Neutrophil (primary cell): ENCODE data around the gene OLFML2B.

Experiments used
- H3K27ac ChIP-seq: fragments of 200-600 bp; sonication (generic); 2 replicates; pipeline ENCODE4 v1.5.1; 2016; ENCODE audit warnings: mild to moderate bottlenecking, moderate library complexity
- H3K27me3 ChIP-seq: fragments of 200-600 bp; sonication (generic); 2 replicates; pipeline ENCODE4 v1.6.0; 2016; ENCODE audit warnings: mild to moderate bottlenecking
- H3K36me3 ChIP-seq: fragments of 200-600 bp; sonication (generic); 2 replicates; pipeline ENCODE4 v1.5.1; 2017
- H3K4me1 ChIP-seq, 2 experiments: fragments of 200-600 bp in 1 of 2; sonication (generic) in 1 of 2; 1 replicate in 1 of 2; 2 replicates in 1 of 2; pipeline versions ENCODE4 v1.5.1 to v1.6.1; 2013 to 2016; ENCODE audit warnings: low read depth in 1 of 2, low read length in 1 of 2, mild to moderate bottlenecking in 1 of 2, moderate library complexity in 1 of 2; ENCODE audit not compliant: control insufficient read depth in 1 of 2, insufficient read depth in 1 of 2
- H3K4me3 ChIP-seq, 2 experiments: fragments of 200-600 bp in 1 of 2; sonication (generic) in 1 of 2; 1 replicate in 1 of 2; 2 replicates in 1 of 2; pipeline ENCODE4 v1.5.1; 2013 to 2016; ENCODE audit warnings: low read depth in 1 of 2, low read length in 1 of 2, mild to moderate bottlenecking in 1 of 2, moderate library complexity in 1 of 2
- H3K9me3 ChIP-seq: fragments of 200-600 bp; sonication (generic); 2 replicates; pipeline ENCODE4 v1.5.1; 2016
- TF ChIP-seq, protein P1 (sequence below): fragments of 200-600 bp; sonication (generic); IDR thresholded peaks from 2 replicates; pipeline ENCODE4 v1.5.1; 2016; ENCODE audit warnings: antibody characterized with exemption

The OLFML2B gene

DNA sequence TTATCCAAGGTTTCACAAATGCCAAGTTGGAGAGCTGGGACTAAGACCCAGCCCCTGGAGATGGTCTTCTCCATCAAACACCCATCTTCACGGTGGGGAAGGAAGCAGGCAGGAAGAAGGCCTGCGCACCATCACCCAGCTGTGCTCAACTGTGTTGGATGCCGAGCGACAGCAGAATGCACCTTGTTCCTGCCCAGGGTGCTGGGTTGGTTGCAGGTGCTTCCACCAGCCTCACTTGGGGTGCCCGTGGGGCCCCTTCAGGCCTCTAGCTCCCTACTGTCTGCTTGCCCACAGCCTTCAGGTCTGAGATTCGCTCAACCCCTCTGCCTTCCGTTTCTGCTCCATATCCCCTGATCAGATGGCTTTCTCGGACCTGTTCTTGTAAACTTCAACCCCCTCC is 42.5 kb downstream of the OLFML2B start:
- Histone ChIP-seq H3K4me1 (peaks cover 0 to 1% of the 10 kb centered on the region in 2 experiments), H3K9me3 (no peaks in the 10 kb centered on the region), H3K36me3 (no peaks in the 10 kb centered on the region), H3K4me3 (no peak overlapping the region), H3K27me3 (no peaks in the 10 kb centered on the region), H3K27ac (no peak overlapping the region)
- TF ChIP-seq, protein P1, sequence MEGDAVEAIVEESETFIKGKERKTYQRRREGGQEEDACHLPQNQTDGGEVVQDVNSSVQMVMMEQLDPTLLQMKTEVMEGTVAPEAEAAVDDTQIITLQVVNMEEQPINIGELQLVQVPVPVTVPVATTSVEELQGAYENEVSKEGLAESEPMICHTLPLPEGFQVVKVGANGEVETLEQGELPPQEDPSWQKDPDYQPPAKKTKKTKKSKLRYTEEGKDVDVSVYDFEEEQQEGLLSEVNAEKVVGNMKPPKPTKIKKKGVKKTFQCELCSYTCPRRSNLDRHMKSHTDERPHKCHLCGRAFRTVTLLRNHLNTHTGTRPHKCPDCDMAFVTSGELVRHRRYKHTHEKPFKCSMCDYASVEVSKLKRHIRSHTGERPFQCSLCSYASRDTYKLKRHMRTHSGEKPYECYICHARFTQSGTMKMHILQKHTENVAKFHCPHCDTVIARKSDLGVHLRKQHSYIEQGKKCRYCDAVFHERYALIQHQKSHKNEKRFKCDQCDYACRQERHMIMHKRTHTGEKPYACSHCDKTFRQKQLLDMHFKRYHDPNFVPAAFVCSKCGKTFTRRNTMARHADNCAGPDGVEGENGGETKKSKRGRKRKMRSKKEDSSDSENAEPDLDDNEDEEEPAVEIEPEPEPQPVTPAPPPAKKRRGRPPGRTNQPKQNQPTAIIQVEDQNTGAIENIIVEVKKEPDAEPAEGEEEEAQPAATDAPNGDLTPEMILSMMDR: no peak

DNA sequence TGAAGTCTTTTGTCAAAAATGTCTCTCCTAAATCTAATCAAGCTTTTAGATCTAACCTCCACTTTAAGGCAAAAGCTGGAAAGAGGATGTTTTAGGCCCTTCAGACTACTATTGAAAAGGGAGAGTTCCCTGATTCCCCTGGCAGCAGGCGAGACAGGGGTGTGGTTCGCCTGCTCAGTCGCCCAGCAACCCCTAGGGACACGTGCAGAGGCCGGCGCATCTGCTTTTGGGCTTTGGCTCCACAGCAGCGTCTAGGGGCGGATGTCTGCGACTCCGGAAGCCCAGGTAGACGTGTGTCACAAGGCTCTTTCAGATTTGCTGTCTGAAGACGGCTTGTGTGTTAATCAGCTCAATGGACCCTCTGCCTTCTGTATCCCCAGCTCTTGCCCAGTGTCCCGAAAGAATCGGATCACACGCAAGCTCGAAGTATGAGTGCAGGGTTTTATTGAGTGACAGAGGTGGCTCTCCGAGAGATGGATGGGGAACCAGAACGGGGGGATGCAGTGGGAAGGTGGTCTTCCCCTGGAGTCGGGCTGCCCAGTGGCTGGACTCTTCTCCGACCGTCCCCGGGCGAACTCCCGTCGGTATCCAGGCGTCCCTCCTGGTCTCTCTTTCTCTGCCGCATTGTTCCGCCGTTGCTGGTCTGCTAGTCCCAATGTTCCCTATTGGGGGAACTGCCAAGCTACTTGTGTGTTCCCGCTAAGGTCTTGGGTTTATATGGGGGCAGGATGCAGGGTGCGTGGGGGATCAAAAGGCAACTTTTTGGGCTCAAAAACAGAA is 45.5 kb downstream of the OLFML2B start:
- Histone ChIP-seq H3K4me1 (peaks cover 8 to 9% of the 10 kb centered on the region in 2 experiments), H3K4me3 (no peak overlapping the region), H3K36me3 (no peaks in the 10 kb centered on the region), H3K27ac (no peak overlapping the region), H3K27me3 (no peaks in the 10 kb centered on the region), H3K9me3 (no peaks in the 10 kb centered on the region)
- TF ChIP-seq, protein P1: no peak

DNA sequence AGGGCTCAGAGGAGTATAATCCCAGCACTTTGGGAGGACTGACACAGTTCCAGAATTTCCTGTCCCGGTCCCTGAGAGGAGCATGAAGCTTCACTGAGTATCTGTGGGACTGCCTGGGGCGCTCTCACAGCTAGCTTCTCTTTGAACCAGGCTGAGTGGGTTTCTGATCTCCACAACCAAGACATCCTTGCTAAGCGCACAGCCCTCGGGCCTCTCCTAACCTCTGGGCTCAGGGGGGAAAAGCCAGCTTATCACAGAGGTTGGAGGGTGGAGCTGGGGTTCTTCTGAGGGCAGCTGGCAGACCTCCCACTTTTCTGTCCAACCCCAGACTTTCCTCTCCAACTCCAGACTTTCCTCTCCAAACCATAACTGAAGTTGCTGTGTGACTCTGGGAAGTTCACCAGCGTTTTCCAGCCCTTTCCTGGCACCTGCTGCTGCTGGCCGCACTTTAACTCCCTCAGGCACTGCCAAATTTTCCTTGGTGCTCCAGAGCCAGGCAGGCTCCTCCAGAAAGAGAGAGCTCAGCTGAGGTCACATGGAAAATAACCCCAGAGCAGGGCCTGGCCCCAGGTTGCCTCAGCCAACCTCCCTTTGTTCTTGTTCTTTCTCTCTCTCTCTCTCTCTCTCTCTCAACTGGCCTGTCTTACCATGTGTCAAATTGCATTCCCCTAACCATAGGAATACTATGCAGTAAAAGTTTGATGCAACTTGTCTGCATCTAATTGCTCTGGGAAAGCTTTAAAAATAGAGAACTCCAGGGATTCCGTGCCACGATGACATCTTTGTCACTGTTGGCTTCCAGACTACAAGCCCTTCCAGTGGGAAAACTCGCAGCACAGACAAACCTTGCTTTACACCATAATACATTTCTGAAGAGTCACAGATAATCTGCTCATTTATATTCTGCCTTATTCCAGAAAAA is 49.5 kb downstream of the OLFML2B start:
- no peaks in the 10 kb centered on the region for H3K9me3 ChIP-seq
- H3K4me3 ChIP-seq: no peak overlapping the region
- TF ChIP-seq, protein P1: no peak
- H3K27me3 ChIP-seq: no peaks in the 10 kb centered on the region
- no peaks in the 10 kb centered on the region for H3K36me3 ChIP-seq
- peaks cover 8 to 13% of the 10 kb centered on the region in 2 experiments for H3K4me1 ChIP-seq
- no peak overlapping the region for H3K27ac ChIP-seq

DNA sequence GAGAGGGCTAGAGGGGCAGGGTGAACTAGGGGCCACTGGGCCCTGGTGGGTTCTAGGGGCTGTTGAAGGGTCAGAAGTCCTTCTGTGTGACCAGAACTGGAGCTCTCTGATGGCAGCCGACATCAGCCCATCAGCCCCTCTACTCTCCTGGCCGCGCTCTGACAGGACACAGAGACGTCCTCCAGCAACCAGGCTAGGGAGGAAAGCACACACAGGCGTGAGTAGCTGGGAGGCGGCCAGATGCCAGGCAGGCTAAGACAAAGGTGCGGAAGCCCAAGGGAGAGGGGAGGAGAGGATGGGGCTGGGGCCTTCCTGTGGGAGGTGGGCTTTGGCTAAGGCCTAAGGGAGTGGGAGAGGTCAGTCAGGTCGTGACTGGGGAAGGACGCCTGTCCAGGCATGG is 50.8 kb downstream of the OLFML2B start:
- peaks cover 8 to 13% of the 10 kb centered on the region in 2 experiments for H3K4me1 ChIP-seq
- H3K27me3 ChIP-seq: no peaks in the 10 kb centered on the region
- H3K4me3 ChIP-seq: no peak overlapping the region
- H3K9me3 ChIP-seq: no peaks in the 10 kb centered on the region
- peaks cover 1% of the 10 kb centered on the region for H3K36me3 ChIP-seq
- no peak overlapping the region for H3K27ac ChIP-seq
- TF ChIP-seq, protein P1: no peak

DNA sequence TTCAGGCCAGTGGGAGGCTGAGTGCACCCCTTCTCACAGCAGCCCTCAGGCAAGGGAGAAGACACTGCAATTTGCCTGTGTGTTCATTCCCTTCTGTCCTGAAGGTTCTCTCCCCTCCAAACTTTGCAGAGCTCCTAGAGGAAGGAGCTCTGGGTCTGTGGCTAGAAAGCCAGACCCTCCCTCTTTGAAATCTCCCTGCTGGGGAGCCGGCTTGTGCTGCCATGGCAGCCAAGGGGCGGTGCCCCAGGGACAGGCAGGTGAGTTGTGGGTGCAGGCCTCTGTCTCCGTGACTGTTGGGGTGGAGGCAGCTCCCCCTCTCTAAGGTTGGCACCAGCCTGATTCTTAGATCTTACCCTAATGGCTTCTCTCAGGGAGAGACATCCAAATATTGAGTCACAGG is 53.0 kb downstream of the OLFML2B start:
- H3K9me3 ChIP-seq: no peaks in the 10 kb centered on the region
- no peaks in the 10 kb centered on the region for H3K27me3 ChIP-seq
- H3K4me3 ChIP-seq: no peak overlapping the region
- TF ChIP-seq, protein P1: no peak
- peaks cover 2 to 9% of the 10 kb centered on the region in 2 experiments for H3K4me1 ChIP-seq
- H3K36me3 ChIP-seq: peaks cover 15% of the 10 kb centered on the region
- H3K27ac ChIP-seq: no peak overlapping the region
